K562 (cell line): ENCODE data around the gene LAX1. TPM values are rescaled to one million over a fixed set of nuclear protein-coding genes. Genes with fewer than 3 reads are reported as not detected.

Experiments used
- E4F1 ChIP-seq: fragments of 250-450 bp; sonication (Bioruptor Pico); IDR thresholded peaks from 2 replicates; pipeline ENCODE4 v1.5.0; 2021; ENCODE audit warnings: mild to moderate bottlenecking, borderline replicate concordance
- EP400 ChIP-seq: fragments of 450-650 bp; IDR thresholded peaks from 2 replicates; pipeline ENCODE4 v1.6.1; 2017; ENCODE audit warnings: antibody characterized with exemption, mild to moderate bottlenecking, moderate library complexity
- HEY1 ChIP-seq: fragments of 250-450 bp; sonication (Bioruptor Pico); IDR thresholded peaks from 2 replicates; pipeline ENCODE4 v1.5.0; 2020; ENCODE audit warnings: mild to moderate bottlenecking, moderate library complexity, borderline replicate concordance
- LARP7 ChIP-seq: fragments of 450-650 bp; IDR thresholded peaks from 2 replicates; pipeline ENCODE4 v1.6.1; 2016
- MEF2A ChIP-seq: IDR thresholded peaks from 2 replicates; pipeline ENCODE4 v1.6.1; 2011; ENCODE audit warnings: low read depth, mild to moderate bottlenecking, low read length, moderate library complexity; ENCODE audit not compliant: control insufficient read depth
- MGA ChIP-seq: fragments of 450-650 bp; IDR thresholded peaks from 2 replicates; pipeline ENCODE4 v1.6.1; 2016; ENCODE audit warnings: mild to moderate bottlenecking, moderate library complexity
- MYBL2 ChIP-seq, 2 experiments: fragments of 450-650 bp in 1 of 2; sonication (generic) in 1 of 2; formaldehyde crosslinking in 1 of 2; IDR thresholded peaks; 2 replicates each; pipeline versions ENCODE4 v1.6.1 to v1.8.1; 2017 to 2022; ENCODE audit warnings: borderline replicate concordance in 1 of 2, inconsistent platforms in 1 of 2, low read depth in 1 of 2, mild to moderate bottlenecking in 1 of 2, missing genetic modification reagents in 1 of 2, moderate library complexity in 1 of 2
- RFX7 ChIP-seq: fragments of 250-450 bp; sonication (Bioruptor Pico); IDR thresholded peaks from 2 replicates; pipeline ENCODE4 v1.5.1; 2021; ENCODE audit warnings: mild to moderate bottlenecking
- SOX6 ChIP-seq: fragments of 450-650 bp; IDR thresholded peaks from 2 replicates; pipeline ENCODE4 v1.6.1; 2014; ENCODE audit warnings: mild to moderate bottlenecking
- WHSC1 ChIP-seq: IDR thresholded peaks from one replicate; pipeline ENCODE4 v1.6.1; 2012; ENCODE audit warnings: low read length, control low read depth, inconsistent platforms
- ZBTB7A ChIP-seq: IDR thresholded peaks from 2 replicates; pipeline ENCODE4 v1.6.1; 2011; ENCODE audit warnings: low read depth, mild to moderate bottlenecking, low read length, moderate library complexity, borderline replicate concordance; ENCODE audit not compliant: control insufficient read depth
- polyA plus RNA-seq, 8 experiments: library from polyadenylated mRNA; depleted of rRNA in 4 of 8; stranded (reverse) in 5 of 8; unstranded in 3 of 8; fragments of >200 nt; fragmentation: Nextera tagmentation in 2 of 8; fragmentation: Illumina TruSeq in 1 of 8; extraction: Ambion mirVana in 2 of 8; extraction: Trizol in 1 of 8; gene quantifications; 2 replicates each; pipeline versions ENCODE4 v1.2.1 to v1.2.3, GENCODE V29; 2011 to 2014; ENCODE audit warnings: inconsistent platforms in 1 of 8, missing spikeins in 1 of 8
- total RNA-seq, 7 experiments: library from RNA; depleted of rRNA in 6 of 7; stranded (reverse); fragments of >200 nt in 6 of 7; fragmentation: Illumina TruSeq in 2 of 7; extraction: Trizol in 2 of 7; gene quantifications; 2 replicates each; pipeline versions ENCODE4 v1.2.1 to v1.2.3, GENCODE V29; 2011 to 2021; ENCODE audit warnings: low replicate concordance in 1 of 7

Gene LAX1
- total and polyA plus RNA-seq, 9 of the 15 experiments (the other 6 are each of a cell fraction or from before 2014, with no cell fraction given) = not detected

DNA sequence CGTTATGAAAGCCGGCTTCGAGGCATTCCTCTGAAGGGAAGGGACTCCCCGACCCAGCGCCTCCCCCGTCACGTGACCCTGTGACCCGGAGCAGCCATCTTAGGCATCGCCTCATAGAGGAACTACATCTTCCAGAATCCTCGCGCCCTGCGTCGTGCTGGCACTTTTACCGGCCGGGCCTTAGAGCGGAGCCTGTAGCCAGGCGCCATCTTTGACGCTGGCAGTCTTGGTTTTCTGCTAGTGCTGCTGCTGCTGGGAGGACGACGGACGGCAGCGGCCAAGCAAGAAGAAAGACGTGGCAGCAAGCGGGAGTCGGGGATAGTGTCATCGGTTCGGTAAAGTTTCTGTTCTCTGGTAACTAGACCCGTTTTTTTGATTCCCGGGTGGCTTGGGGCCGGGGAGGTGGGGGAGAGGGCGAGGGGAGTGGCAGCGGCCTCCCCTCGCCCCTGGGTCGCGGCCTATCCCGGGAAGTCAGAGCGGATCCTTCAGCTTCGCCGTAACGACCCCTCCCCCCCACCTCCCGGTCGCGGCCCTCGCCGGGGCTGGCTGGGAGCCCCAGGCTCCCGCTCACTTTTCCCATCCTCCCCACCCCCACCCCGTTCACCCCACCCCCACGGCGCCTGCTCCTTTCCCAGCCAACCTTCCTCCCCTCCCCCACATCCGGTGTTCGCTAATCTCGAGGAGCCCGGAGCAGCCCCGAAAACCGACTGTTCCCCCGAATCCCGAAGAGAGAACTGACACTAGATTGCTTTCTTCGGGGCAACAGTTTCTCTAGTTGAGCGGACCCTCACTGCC is 30.7 kb downstream of the LAX1 start, which contains the start of the genes ZBED6 and ZC3H11A (continued):
- TF ChIP-seq MYBL2 (IDR thresholded peaks at IDR 0.05; ENCODE audit: low read depth) (no peak), MYBL2 (CRISPR knock-in tag; IDR thresholded peaks at IDR 0.05; ENCODE audit: borderline replicate concordance) (no peak), HEY1 (CRISPR knock-in tag) (no peak), ZBTB7A (peak; percentile 74; the same call in 1 of the 2 replicates), EP400 (peak; percentile 97), MEF2A (no peak), RFX7 (CRISPR knock-in tag) (no peak), SOX6 (peak; percentile 74; the same call in 1 of the 2 replicates), WHSC1 (no peak), MGA (peak; percentile 91), E4F1 (CRISPR knock-in tag) (peak; percentile 82; the same call in 1 of the 2 replicates), LARP7 (no peak)
